GM18873 (cell line): ENCODE results near the gene ANO4.

Source experiments
- ATAC-seq: cut with Tn5 transposase; IDR thresholded peaks from one replicate; pipeline ENCODE4 v1.9.1; 2021; ENCODE audit warnings: mild to moderate bottlenecking, moderate library complexity, moderate number of reproducible peaks; ENCODE audit not compliant: unreplicated experiment, low FRiP score

Gene ANO4

GRCh38 chr12:100794441-100795173 is at the start of gene ANO4:
TSS of gene ANO4 (plus strand) at chr12:100794776. CDS start at chr12:100901786, 107,010 bp downstream.
- ATAC-seq: no peak

- no peak for ATAC-seq
Measured at GRCh38 chr12:100745378-100746071, 49.1 kb upstream of the ANO4 start.

GRCh38 chr12:100752841-100753240 is 41.7 kb upstream of the ANO4 start:
- no peak for ATAC-seq

GRCh38 chr12:100753837-100754236 is 40.7 kb upstream of the ANO4 start:
- ATAC-seq: no peak

- ATAC-seq: no peak
Measured at GRCh38 chr12:100755186-100755585, 39.4 kb upstream of the ANO4 start.

- ATAC-seq: no peak
Measured at GRCh38 chr12:100758083-100758482, 36.5 kb upstream of the ANO4 start.

GRCh38 chr12:100767371-100767770 is 27.2 kb upstream of the ANO4 start:
- no peak for ATAC-seq

- no peak for ATAC-seq
Measured at GRCh38 chr12:100767950-100768349, 26.6 kb upstream of the ANO4 start.

GRCh38 chr12:100778967-100779590 is 15.5 kb upstream of the ANO4 start:
- no peak for ATAC-seq

- ATAC-seq: no peak
Measured at GRCh38 chr12:100789146-100789545, 5.4 kb upstream of the ANO4 start.

GRCh38 chr12:100789975-100790374 is 4.6 kb upstream of the ANO4 start:
- ATAC-seq: no peak

- ATAC-seq: no peak
Measured at GRCh38 chr12:100790552-100790951, 4.0 kb upstream of the ANO4 start.

- ATAC-seq: no peak
Measured at GRCh38 chr12:100793182-100793581, 1.4 kb upstream of the ANO4 start.

GRCh38 chr12:100795174-100795799 is 711 bp downstream of the ANO4 start:
- ATAC-seq: no peak

- no peak for ATAC-seq
Measured at GRCh38 chr12:100795800-100796179, 1.2 kb downstream of the ANO4 start.

- no peak for ATAC-seq
Measured at GRCh38 chr12:100796621-100797020, 2.0 kb downstream of the ANO4 start.

GRCh38 chr12:100797246-100797645 is 2.7 kb downstream of the ANO4 start:
- ATAC-seq: no peak

GRCh38 chr12:100797786-100798185 is 3.2 kb downstream of the ANO4 start:
- no peak for ATAC-seq

- ATAC-seq: no peak
Measured at GRCh38 chr12:100798286-100799160, 3.9 kb downstream of the ANO4 start.

GRCh38 chr12:100799770-100800169 is 5.2 kb downstream of the ANO4 start:
- ATAC-seq: no peak
